ENCODE data around the gene AKIP1. TPM values are rescaled to one million over a fixed set of nuclear protein-coding genes. Genes with fewer than 3 reads are reported as not detected.
A peak's percentile ranks its signal among the peaks of the same experiment; 100 is the strongest.

The AKIP1 gene
- total RNA-seq, 1 experiment from 2014 or later: 24.8 TPM

GRCh38 chr11:8956860-8957259 is 45.9 kb downstream of the AKIP1 start:
- Histone ChIP-seq H3K36me3 (0 out of 2 replicates have a peak, but pooled peaks cover 2% of the 10 kb centered on the region), H3K27ac (no peak overlapping the region), H3K4me3 (no peak overlapping the region), H3K4me1 (replicated peaks) (0 out of 2 replicates have a peak, but pooled peaks cover 4% of the 10 kb centered on the region), H3K9me3 (replicated peaks) (no peaks in the 10 kb centered on the region), H3K27me3 (replicated peaks) (no peaks in the 10 kb centered on the region)
- DNase-seq (ENCODE audit: low read depth in 1 of 2, low spot score in 2 of 2): no peak

GRCh38 chr11:8959546-8960166 is 48.7 kb downstream of the AKIP1 start:
- H3K4me3 ChIP-seq: no peak overlapping the region
- no peaks in the 10 kb centered on the region for H3K9me3 ChIP-seq (replicated peaks)
- no peaks in the 10 kb centered on the region for H3K27me3 ChIP-seq (replicated peaks)
- H3K36me3 ChIP-seq: peaks cover 8% of the 10 kb centered on the region; the same call in 1 of the 2 replicates
- peak in 1 of 2 experiments; percentile 29 for DNase-seq (ENCODE audit: low read depth in 1 of 2, low spot score in 2 of 2)
- H3K4me1 ChIP-seq (replicated peaks): peaks cover 7% of the 10 kb centered on the region; the same call in 1 of the 2 replicates
- no peak overlapping the region for H3K27ac ChIP-seq

GRCh38 chr11:8961401-8961800 is 50.4 kb downstream of the AKIP1 start:
- peaks cover 8% of the 10 kb centered on the region; the same call in 1 of the 2 replicates for H3K36me3 ChIP-seq
- no peak overlapping the region for H3K4me3 ChIP-seq
- no peaks in the 10 kb centered on the region for H3K9me3 ChIP-seq (replicated peaks)
- peaks cover 12% of the 10 kb centered on the region for H3K4me1 ChIP-seq (replicated peaks)
- no peaks in the 10 kb centered on the region for H3K27me3 ChIP-seq (replicated peaks)
- no peak overlapping the region for H3K27ac ChIP-seq
- no peak for DNase-seq (ENCODE audit: low read depth in 1 of 2, low spot score in 2 of 2)

- DNase-seq (ENCODE audit: low read depth in 1 of 2, low spot score in 2 of 2): no peak
- Histone ChIP-seq H3K27ac (no peak overlapping the region), H3K4me1 (replicated peaks) (peaks cover 12% of the 10 kb centered on the region), H3K9me3 (replicated peaks) (no peaks in the 10 kb centered on the region), H3K36me3 (peaks cover 8% of the 10 kb centered on the region; the same call in 1 of the 2 replicates), H3K27me3 (replicated peaks) (no peaks in the 10 kb centered on the region), H3K4me3 (no peak overlapping the region; the same call in 1 of the 2 replicates)
Observed at GRCh38 chr11:8962841-8963240, 51.9 kb downstream of the AKIP1 start.

GRCh38 chr11:8963569-8964323 is 52.8 kb downstream of the AKIP1 start:
- H3K36me3 ChIP-seq: peaks cover 8% of the 10 kb centered on the region; the same call in 1 of the 2 replicates
- H3K27me3 ChIP-seq (replicated peaks): no peaks in the 10 kb centered on the region
- no peaks in the 10 kb centered on the region for H3K9me3 ChIP-seq (replicated peaks)
- H3K4me3 ChIP-seq: peak overlapping the region; percentile 85
- H3K4me1 ChIP-seq (replicated peaks): peaks cover 12% of the 10 kb centered on the region
- peak in 1 of 2 experiments; percentile 50 for DNase-seq (ENCODE audit: low read depth in 1 of 2, low spot score in 2 of 2)
- H3K27ac ChIP-seq: peak overlapping the region; percentile 84

GRCh38 chr11:8964324-8965320 is 53.6 kb downstream of the AKIP1 start, which contains the start of gene TMEM9B:
TSS of gene TMEM9B (minus strand) at chr11:8964442. CDS start at chr11:8964313, 129 bp downstream.
- H3K9me3 ChIP-seq (replicated peaks): no peaks in the 10 kb centered on the region
- peak within 1 kb of the TSS; percentile 85 for H3K4me3 ChIP-seq
- peaks cover 8% of the 10 kb centered on the region; the same call in 1 of the 2 replicates for H3K36me3 ChIP-seq
- DNase-seq (ENCODE audit: low read depth in 1 of 2, low spot score in 2 of 2): peak; percentile 82 to 83
- H3K4me1 ChIP-seq (replicated peaks): peaks cover 8% of the 10 kb centered on the region
- peak within 1 kb of the TSS; percentile 84 for H3K27ac ChIP-seq
- H3K27me3 ChIP-seq (replicated peaks): no peaks in the 10 kb centered on the region

- H3K9me3 ChIP-seq (replicated peaks): no peaks in the 10 kb centered on the region
- H3K27ac ChIP-seq: no peak overlapping the region
- H3K36me3 ChIP-seq: peaks cover 8% of the 10 kb centered on the region; the same call in 1 of the 2 replicates
- H3K4me1 ChIP-seq (replicated peaks): peaks cover 8% of the 10 kb centered on the region
- H3K27me3 ChIP-seq (replicated peaks): no peaks in the 10 kb centered on the region
- no peak overlapping the region for H3K4me3 ChIP-seq
- no peak for DNase-seq (ENCODE audit: low read depth in 1 of 2, low spot score in 2 of 2)
Observed at GRCh38 chr11:8967184-8967583, 56.2 kb downstream of the AKIP1 start.

Other genes with a start within 250 kb of the AKIP1 start
- gene TRIM66, start 228.5 kb upstream of the AKIP1 start, total RNA-seq (2014; rRNA removed; shearing (Covaris generic)): 0.63 and 3.1 TPM in 2 replicates
- 367 and 462 TPM in 2 replicates for gene RPL27A, start 228.4 kb upstream of the AKIP1 start, total RNA-seq (2014; rRNA removed; shearing (Covaris generic))
- gene C11orf16, start 21.8 kb downstream of the AKIP1 start, total RNA-seq (2014; rRNA removed; shearing (Covaris generic)): not detected in 2 replicates
- not detected in 2 replicates for gene ASCL3, start 31.8 kb downstream of the AKIP1 start, total RNA-seq (2014; rRNA removed; shearing (Covaris generic))
- gene TMEM9B, start 53.3 kb downstream of the AKIP1 start, total RNA-seq (2014; rRNA removed; shearing (Covaris generic)): 25.6 and 27.3 TPM in 2 replicates
- gene NRIP3, start 92.8 kb downstream of the AKIP1 start, total RNA-seq (2014; rRNA removed; shearing (Covaris generic)): 20.7 and 29.1 TPM in 2 replicates
- not detected in 2 replicates for gene SCUBE2, start 180.4 kb downstream of the AKIP1 start, total RNA-seq (2014; rRNA removed; shearing (Covaris generic))